ENCODE data around the gene MAPRE3.

- TF ChIP-seq ZNF274 (IDR thresholded peaks at IDR 0.05; ENCODE audit: low read depth, low read length) (no peak), YY1 (IDR thresholded peaks at IDR 0.05; ENCODE audit: insufficient read depth, insufficient read length) (no peak)
Measured at GRCh38 chr2:26977012-26977411, 6.6 kb downstream of the MAPRE3 start.

Data from NT2/D1 (cell line).